Fibroblast of skin of abdomen (primary cell): ENCODE data around the gene DAGLA.

Experiments
- DNase-seq: peaks from one replicate; pipeline ENCODE4 v3.0.0-alpha.2; 2013

DAGLA gene

GRCh38 chr11:61765550-61766253, 85.5 kb downstream of the DAGLA start:
- DNase-seq, result no peak

GRCh38 chr11:61766353-61766841, 86.2 kb downstream of the DAGLA start:
- peak; percentile 28 for DNase-seq

- no peak for DNase-seq
Observed at GRCh38 chr11:61768376-61769076, 88.3 kb downstream of the DAGLA start.

GRCh38 chr11:61769169-61769920, 89.2 kb downstream of the DAGLA start:
- peak; percentile 25 for DNase-seq

GRCh38 chr11:61769946-61770683, 89.9 kb downstream of the DAGLA start:
- no peak for DNase-seq

- DNase-seq, result no peak
Observed at GRCh38 chr11:61771195-61771894, 91.2 kb downstream of the DAGLA start.

- no peak for DNase-seq
Observed at GRCh38 chr11:61771985-61772455, 91.8 kb downstream of the DAGLA start.

- DNase-seq, result no peak
Observed at GRCh38 chr11:61773356-61773755, 93.2 kb downstream of the DAGLA start.

- DNase-seq, result no peak
Observed at GRCh38 chr11:61773809-61774208, 93.6 kb downstream of the DAGLA start.

GRCh38 chr11:61774411-61774810, 94.2 kb downstream of the DAGLA start:
- no peak for DNase-seq

- no peak for DNase-seq
Observed at GRCh38 chr11:61775106-61775505, 94.9 kb downstream of the DAGLA start.

GRCh38 chr11:61775606-61776554, 95.7 kb downstream of the DAGLA start:
- DNase-seq, result no peak

GRCh38 chr11:61776561-61777075, 96.4 kb downstream of the DAGLA start:
- DNase-seq, result peak; percentile 53

- no peak for DNase-seq
Observed at GRCh38 chr11:61777234-61778090, 97.3 kb downstream of the DAGLA start.

GRCh38 chr11:61778357-61778886, 98.2 kb downstream of the DAGLA start:
- DNase-seq, result no peak

- no peak for DNase-seq
Observed at GRCh38 chr11:61778920-61779650, 98.9 kb downstream of the DAGLA start.

GRCh38 chr11:61779666-61780525, 99.7 kb downstream of the DAGLA start:
- no peak for DNase-seq
